Effector memory CD4-positive, alpha-beta T cell (primary cell): ENCODE measurements around the gene DISC1.

Experiments
- DNase-seq, 3 donors: peaks; one replicate each; pipeline ENCODE4 v3.0.0-alpha.2; 2020
- H3K27ac ChIP-seq: 2 replicates; pipeline ENCODE4 v1.7.0; 2013; ENCODE audit warnings: mild to moderate bottlenecking, low read length, moderate library complexity; ENCODE audit not compliant: insufficient read depth, poor library complexity, severe bottlenecking
- H3K27me3 ChIP-seq: replicated peaks from 2 replicates; pipeline ENCODE4 v1.7.0; 2013; ENCODE audit warnings: mild to moderate bottlenecking, low read length; ENCODE audit not compliant: insufficient read depth, control insufficient read depth, poor library complexity, severe bottlenecking
- H3K36me3 ChIP-seq: 2 replicates; pipeline ENCODE4 v1.7.0; 2013; ENCODE audit warnings: mild to moderate bottlenecking, low read length, moderate library complexity; ENCODE audit not compliant: control insufficient read depth, insufficient read depth
- H3K4me1 ChIP-seq: 2 replicates; pipeline ENCODE4 v1.7.0; 2013; ENCODE audit warnings: low read length, mild to moderate bottlenecking; ENCODE audit not compliant: control insufficient read depth, insufficient read depth, poor library complexity, severe bottlenecking
- H3K4me3 ChIP-seq: 2 replicates; pipeline ENCODE4 v1.7.0; 2013; ENCODE audit warnings: low read length, low read depth, mild to moderate bottlenecking; ENCODE audit not compliant: insufficient read depth, poor library complexity, severe bottlenecking
- H3K9me3 ChIP-seq: 2 replicates; pipeline ENCODE4 v1.7.0; 2013; ENCODE audit warnings: mild to moderate bottlenecking, low read length, moderate library complexity; ENCODE audit not compliant: control insufficient read depth

The DISC1 gene

DNA sequence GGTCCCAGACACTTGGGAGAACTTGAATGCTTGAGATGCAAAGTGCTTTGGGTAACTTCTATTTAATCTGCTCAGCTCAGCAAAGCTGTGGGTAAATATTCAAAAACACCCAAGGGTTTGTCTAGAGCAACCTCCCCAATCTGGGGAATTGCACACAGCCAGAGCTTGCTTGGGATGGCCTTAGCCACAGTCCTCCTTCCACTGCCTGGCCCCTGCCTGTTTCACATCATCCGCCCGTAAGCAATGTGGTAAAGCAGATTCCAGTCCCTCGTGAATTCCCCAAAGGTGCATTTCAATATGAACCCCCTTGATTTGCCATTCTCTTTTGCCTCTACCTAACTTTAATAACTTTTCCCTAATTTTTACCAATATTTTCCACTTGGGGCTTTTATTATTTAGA is 418.1 kb downstream of the DISC1 start:
- no peak overlapping the region for H3K4me3 ChIP-seq
- no peaks in the 10 kb centered on the region for H3K36me3 ChIP-seq
- no peaks in the 10 kb centered on the region for H3K9me3 ChIP-seq
- no peak overlapping the region for H3K27ac ChIP-seq
- no peaks in the 10 kb centered on the region for H3K27me3 ChIP-seq
- no peaks in the 10 kb centered on the region for H3K4me1 ChIP-seq
- DNase-seq: no peak

DNA sequence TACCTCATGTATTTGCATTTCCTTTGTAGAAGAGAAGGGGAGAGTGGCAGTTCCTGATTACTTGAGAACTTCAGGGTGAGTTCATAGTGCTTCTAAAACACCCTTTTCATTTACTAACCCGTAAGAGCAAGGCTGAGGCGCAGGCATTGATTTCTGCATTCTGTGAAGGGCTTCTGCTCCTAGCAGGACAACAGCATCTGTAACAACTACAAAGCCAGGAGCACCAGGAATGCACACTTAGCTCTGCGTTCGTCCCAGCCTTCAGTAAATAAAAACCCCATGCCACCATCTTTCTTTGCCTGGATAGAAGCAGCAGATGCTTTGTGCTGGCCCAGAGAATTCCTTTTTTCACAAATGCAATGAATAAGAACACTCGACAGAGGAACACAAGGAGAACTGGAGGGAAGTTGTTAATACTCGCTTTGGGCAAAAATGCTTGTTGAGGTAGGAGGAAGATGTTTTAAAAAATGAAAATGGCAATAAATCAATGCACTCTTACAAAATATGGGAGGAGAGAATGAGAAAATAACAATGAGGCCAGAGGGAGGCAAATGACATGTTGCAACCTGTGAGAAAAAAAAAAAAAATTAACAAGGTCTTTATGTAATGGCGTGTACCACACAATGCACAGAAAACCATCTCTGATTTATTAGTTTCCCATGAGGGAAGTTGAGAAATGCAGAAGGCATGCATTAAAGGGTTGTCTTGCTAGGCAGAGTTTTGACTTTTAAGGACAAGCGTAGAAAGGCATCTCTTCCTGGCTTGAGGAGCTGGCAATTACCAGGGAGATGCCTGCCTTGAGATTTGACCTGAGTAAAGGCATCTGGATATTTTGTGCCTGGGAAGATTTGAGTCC is 418.8 kb downstream of the DISC1 start:
- H3K4me1 ChIP-seq: no peaks in the 10 kb centered on the region
- H3K27me3 ChIP-seq: no peaks in the 10 kb centered on the region
- no peak for DNase-seq
- no peaks in the 10 kb centered on the region for H3K36me3 ChIP-seq
- no peaks in the 10 kb centered on the region for H3K9me3 ChIP-seq
- H3K4me3 ChIP-seq: no peak overlapping the region
- no peak overlapping the region for H3K27ac ChIP-seq

DNA sequence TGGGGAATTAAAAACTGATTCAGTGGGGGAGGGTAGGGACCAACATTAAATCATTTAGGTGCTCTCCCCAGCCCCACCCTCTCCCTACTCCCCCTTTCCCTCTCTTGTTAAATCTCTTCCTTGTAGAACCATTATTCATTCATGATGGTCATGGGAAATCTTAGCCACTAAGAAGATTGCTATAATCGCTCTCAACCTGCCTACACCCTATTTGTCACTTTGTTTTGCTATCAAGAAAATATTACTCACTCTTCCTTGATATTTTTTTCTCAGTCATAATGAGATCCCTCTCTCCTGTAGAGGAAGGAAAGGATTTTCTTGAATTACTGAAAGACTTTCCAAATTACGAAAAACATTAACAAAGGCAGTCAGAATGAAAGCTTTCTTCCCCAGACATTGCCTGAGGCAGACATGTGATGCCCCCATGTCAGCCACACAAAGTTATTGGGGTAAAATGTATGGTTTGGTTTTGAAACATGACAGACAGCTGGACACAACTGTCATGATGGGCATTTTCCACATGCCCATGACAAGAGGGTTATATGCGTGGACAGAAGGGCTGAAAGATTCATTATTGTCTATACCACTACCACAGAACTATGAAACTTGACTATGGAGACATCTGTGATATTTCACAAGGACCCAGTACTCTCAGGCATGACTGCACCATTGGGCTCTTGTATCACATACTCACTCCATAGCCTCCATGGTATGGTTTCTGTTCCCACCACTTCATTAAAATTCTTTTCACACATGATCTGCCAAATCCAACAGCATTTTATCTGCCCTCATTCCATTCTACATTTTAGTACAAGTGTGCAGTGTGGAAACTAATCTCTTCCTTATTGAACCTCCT is 420.1 kb downstream of the DISC1 start:
- Histone ChIP-seq H3K4me3 (no peak overlapping the region), H3K27ac (no peak overlapping the region), H3K27me3 (no peaks in the 10 kb centered on the region), H3K36me3 (no peaks in the 10 kb centered on the region), H3K9me3 (no peaks in the 10 kb centered on the region), H3K4me1 (no peaks in the 10 kb centered on the region)
- DNase-seq: no peak

DNA sequence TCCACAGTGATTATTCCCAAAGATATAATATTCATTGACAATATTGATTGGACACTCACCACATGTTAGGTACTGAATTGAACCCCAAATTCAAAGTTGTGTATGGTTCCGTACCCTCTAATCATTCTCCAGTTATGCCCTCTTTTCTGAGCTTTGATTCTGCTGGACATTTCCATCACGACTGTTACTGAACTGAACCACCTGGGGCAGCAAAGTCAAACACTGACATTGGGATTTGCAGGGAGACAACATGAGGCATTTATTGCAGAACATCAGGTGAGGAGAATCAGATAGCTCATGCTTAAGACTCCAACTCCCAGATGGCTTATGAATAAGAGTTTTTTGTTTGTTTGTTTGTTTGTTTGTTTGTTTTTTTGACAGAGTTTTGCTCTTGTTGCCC is 420.9 kb downstream of the DISC1 start:
- no peak for DNase-seq
- H3K4me3 ChIP-seq: no peak overlapping the region

DNA sequence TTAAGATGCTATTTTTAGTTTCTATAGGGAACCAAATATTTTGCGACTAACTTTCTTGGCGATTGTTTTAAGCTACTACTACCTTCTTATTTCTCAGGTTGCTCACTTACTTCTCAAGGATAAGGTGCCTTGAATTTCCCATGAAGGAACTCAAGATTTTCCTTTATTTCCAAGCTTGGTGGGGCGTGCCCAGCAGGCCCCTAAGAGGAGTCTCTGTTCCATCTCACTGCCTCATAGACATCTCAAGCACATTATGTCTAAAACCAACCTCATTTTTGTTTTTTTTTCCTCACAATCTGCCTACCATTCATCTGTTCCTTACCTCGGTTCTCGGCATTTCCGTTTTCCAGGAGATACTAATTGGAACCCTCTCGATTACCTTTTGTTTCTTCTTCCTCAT is 421.9 kb downstream of the DISC1 start:
- Histone ChIP-seq H3K36me3 (no peaks in the 10 kb centered on the region), H3K27me3 (no peaks in the 10 kb centered on the region), H3K9me3 (no peaks in the 10 kb centered on the region), H3K4me3 (no peak overlapping the region), H3K27ac (no peak overlapping the region), H3K4me1 (no peaks in the 10 kb centered on the region)
- DNase-seq: no peak

More for the DNA sequence above, 420.9 kb downstream of the DISC1 start:
- Histone ChIP-seq H3K36me3 (no peaks in the 10 kb centered on the region), H3K27ac (no peak overlapping the region), H3K4me1 (no peaks in the 10 kb centered on the region), H3K27me3 (no peaks in the 10 kb centered on the region), H3K9me3 (no peaks in the 10 kb centered on the region)

DNA sequence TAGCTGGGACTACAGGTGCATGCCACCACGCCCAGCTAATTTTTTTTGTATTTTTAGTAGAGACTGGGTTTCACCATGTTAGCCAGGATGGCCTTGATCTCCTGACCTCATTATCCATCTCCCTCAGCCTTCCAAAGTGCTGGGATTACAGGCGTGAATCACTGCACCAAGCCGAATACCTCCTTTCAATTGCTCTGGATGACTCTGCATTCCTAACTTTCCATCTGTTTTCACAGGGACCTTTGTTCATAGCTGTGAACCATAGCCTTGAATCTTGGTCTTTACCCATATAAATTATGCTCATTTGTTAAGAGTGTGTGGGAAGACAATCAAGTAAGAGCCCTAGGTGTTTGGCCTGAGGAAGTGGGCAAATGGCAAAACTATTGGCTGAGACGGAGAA is 422.7 kb downstream of the DISC1 start:
- H3K4me1 ChIP-seq: no peaks in the 10 kb centered on the region
- H3K36me3 ChIP-seq: no peaks in the 10 kb centered on the region
- H3K4me3 ChIP-seq: no peak overlapping the region
- DNase-seq: no peak
- H3K9me3 ChIP-seq: no peaks in the 10 kb centered on the region
- no peaks in the 10 kb centered on the region for H3K27me3 ChIP-seq
- H3K27ac ChIP-seq: no peak overlapping the region

DNA sequence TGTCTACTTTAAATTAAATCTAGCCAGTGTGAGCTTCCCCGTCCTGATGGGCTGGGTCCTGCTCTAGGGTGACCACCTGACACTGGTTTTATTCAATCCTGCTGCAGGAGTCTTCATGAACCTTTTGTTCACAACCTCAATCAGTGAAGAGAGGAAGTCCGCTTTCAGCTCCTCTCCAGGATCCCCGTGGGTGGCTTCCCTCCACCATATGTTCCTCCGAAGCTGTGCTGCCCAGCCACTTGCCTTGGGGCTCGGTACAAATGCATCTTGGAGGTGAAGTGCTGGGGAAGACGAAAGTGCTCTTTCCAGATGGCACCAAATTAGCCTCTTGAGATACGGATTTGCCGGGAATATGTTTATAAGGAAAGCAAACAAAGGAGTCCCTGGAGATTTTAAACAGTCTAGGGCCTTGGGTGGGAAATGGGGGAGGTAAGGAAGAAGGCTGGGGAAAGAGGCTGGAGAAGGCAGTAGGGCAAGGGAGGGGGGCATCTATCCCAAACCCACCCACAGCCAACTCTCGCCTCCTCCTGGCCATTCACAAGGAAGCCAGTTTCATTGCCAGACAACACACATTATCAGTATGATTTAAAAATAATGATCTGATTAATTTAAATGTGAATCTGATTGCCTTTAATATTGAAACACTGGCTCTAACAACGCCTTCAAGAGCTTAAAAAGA is 430.8 kb downstream of the DISC1 start:
- Histone ChIP-seq H3K36me3 (no peaks in the 10 kb centered on the region), H3K27me3 (no peaks in the 10 kb centered on the region), H3K4me1 (no peaks in the 10 kb centered on the region), H3K9me3 (no peaks in the 10 kb centered on the region), H3K4me3 (no peak overlapping the region), H3K27ac (no peak overlapping the region)
- DNase-seq: no peak

DNA sequence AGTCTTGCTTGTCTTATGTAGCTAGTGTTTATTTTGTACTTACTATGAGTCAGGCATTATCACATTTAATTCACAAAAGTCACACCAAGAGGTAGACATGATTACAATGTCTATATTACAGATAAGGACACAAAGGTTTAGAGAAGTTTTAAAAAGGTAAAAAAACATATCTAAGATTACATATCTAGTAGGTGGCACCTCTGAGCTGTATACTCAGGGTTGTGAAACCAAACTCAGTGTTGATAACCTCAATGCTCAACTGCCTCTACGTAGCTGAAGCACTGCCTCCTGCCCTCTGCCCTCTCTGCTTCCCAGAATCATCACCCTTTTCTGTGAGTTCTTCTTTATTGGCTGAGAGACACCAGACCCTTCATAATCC is 431.3 kb downstream of the DISC1 start:
- H3K4me1 ChIP-seq: no peaks in the 10 kb centered on the region
- DNase-seq: no peak
- H3K9me3 ChIP-seq: no peaks in the 10 kb centered on the region
- H3K27ac ChIP-seq: no peak overlapping the region
- H3K4me3 ChIP-seq: no peak overlapping the region
- H3K27me3 ChIP-seq: no peaks in the 10 kb centered on the region
- H3K36me3 ChIP-seq: no peaks in the 10 kb centered on the region

DNA sequence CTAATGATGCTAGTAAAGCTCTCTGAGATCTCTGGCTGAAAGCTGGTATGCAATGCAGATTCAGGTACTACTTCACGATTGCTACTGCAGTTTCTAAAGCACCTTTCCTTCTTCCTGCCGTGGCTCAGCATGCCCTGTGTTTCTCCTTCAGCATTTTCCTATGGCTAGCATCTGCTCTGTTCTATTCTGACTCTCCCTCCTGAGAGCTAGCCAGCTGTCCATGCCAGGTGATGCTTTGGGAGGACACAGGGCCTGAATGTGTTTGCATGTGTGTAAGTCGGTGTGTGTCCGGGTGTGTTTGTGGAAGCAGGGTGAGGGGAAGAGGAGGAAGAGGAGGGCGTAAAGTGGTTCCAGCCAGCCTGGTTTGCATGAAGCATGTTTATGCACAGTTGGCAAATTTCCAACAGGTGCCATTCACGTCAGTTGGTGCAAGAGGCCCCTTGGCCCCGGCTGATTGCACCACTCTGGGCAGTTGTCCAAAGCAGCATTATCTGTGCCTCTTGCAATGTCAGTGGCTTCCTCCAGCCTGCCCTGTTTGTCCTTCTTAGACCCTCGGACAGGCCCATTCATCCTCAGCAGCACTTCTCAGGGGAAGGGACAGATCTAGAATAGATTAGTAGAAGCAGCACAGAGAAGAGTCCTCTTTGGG is 433.3 kb downstream of the DISC1 start:
- no peaks in the 10 kb centered on the region for H3K4me1 ChIP-seq
- H3K27ac ChIP-seq: no peak overlapping the region
- H3K9me3 ChIP-seq: no peaks in the 10 kb centered on the region
- no peak overlapping the region for H3K4me3 ChIP-seq
- no peaks in the 10 kb centered on the region for H3K27me3 ChIP-seq
- DNase-seq: no peak
- H3K36me3 ChIP-seq: no peaks in the 10 kb centered on the region
